Ammon's horn (tissue), 1 donor: ENCODE data around the gene WDR91.
"Not testable (repeated sequence)": the region's sequence is repeated elsewhere in the genome, so short reads cannot be mapped to it uniquely, and the experiment has no call there.

Experiments
- DNase-seq: peaks from one replicate; pipeline ENCODE4 v3.0.0-alpha.2; 2016; ENCODE audit warnings: low spot score

Gene WDR91

DNA sequence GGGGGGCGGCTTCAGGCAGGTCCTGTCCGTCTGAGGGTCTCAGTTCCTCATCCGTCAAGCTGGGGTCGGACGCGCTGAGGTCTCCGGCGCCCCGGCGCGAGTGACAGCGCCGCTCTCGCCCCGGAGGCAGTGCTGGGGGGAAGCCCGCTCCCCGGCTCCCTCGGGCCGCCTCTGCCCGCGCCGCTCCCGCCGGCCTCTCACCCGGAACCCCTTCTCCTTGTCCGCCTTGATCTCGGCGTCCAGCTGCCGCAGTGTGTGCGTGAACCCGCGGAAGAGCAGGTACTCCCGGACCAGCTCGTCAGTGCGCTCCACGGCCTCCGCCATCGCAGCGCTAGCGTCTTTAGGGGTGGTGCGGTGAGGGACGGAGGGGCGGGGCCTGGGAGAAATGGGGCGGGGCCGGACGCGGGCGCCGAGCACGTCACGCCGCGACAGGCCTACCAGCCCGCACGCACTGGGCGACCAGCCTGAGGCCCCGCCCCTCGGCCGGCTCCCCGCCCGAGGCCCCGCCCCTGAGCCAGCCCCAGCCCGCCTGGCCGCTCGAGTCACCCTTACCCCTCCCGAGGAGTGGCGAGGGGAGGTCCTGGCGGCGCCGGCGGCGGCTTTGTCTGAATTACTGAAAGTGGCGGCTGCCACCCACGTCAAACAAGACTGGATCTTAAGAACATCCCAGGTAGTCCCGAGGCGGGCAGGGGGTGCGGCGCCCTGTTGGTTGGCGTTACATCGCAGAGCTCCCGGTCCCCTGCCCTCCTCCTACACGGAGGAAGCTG, at the start of gene WDR91:
Gene WDR91 (minus strand): TSS at position 348 of the 767 bp plus-strand sequence. CDS start 24 bp downstream, at position 324.
- DNase-seq = peak; percentile 98

DNA sequence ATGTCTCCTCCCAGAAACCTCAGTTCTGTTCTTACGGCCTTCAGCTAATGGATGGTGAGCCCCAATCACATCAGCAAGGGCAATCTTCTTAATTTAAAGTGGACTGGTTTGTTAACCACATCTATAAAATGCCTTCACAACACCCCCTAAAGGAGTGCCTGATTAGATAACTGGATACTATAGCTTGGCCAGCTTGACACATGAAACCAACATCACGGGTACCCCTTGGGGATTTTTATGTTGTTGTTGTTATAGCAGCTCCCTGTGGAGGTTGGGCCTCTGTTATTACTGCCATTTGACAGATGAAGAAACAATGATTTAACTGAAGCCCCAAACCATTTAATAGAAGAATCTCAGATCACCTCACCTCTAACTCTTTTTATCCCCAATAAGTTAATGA, 49.1 kb upstream of the WDR91 start:
- DNase-seq = no peak

DNA sequence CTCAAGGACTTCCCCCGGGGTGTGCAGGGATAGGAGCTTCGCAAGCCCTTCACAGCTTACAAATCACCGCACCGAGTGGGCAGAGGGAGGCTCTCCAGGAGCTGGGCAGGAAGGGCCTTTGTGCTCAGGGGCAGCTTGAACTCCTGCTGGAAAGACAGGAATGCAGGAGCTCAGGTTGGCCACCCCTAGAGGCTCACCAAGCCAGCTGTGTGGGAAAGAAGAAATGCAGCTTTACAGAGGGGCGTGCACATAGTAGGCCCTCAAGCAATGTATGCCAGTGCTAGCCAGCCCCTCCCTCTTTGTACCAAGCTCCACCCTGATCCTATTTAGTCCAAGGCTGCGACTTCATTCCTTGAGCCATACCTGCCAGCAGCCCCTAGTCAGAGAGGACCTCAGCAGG, 48.4 kb upstream of the WDR91 start:
- DNase-seq = no peak

DNA sequence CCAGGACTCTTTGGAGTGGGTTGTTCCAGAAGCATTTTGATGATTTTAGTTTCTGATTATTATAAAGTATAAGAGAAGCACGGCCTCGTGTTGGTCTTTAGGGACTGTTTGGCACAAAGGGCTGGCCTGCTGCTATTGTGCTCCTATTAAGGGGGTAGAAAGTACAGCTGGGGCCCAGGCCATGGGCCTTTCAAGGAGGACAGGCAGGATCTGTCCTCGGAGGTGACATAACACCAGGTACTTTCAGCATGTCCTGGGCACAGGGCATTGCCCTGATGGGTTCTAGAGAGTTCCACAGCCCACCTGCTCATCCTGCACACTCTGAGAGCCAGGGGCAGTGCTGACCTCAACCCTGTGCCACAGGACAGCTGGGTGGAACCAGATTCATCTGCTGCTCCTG, 47.3 kb upstream of the WDR91 start:
- no peak for DNase-seq

DNA sequence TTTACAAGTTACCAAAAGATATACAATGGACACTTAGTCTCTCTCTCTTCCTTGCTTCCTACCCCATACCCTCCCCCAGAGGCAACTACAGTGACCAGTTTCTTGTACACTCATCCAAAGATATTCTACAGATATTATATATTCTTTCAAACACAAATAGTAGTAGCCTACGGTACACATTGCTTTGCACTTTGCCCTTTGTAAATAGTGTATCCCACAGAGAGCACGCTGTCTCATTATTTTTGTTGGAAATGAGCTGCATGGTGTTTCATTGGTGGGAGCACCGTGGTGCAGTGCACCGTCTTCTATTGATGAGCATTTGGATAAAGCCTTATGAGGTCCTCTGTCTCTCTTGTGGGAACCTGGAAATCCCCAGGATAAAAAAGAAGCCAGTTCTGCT, 46.5 kb upstream of the WDR91 start:
- no peak for DNase-seq

DNA sequence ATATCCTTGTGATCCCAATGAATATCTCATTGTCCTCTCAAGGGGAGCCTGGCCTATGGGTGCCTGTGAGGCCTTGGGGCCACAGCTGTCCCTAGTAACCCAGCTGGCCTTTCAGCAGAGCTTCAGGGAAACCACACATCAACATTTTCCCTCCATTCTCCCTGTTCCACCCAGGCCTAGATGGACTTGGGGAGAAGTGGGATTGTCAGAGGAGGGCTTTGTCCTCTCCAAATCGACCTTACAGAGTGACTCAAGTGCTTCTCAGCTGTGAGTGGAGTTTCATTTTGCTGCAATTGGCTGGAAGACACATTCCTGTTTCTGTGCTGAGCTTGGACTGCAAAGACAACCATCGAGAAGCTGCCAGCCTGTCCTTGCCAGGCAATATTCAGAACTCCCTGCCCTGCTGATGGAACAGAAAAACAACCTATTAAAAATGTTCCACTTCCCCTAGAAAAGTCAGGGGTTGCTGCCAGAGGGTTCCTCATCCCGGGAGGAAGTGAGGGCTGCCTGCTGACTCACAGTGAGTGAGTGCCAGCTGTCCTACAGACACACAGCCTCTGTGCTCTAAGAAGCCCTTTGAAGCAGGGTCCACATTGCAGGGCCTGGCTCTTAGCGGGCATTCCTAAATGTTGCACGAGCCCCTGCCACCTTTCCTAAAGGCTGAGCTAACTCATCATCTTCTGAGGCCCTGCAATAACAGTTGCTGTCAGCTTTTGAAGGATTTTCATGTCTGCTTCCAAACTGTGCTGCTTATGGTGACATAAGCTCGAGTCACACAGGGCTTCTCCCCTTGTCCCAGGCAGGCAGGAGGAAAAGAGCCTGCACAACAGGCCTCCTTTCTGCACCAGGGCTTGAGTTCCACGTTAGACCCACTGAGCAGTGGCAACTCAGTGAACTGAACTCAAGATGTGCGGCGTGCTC, 42.8 kb upstream of the WDR91 start:
- DNase-seq = peak; percentile 92

DNA sequence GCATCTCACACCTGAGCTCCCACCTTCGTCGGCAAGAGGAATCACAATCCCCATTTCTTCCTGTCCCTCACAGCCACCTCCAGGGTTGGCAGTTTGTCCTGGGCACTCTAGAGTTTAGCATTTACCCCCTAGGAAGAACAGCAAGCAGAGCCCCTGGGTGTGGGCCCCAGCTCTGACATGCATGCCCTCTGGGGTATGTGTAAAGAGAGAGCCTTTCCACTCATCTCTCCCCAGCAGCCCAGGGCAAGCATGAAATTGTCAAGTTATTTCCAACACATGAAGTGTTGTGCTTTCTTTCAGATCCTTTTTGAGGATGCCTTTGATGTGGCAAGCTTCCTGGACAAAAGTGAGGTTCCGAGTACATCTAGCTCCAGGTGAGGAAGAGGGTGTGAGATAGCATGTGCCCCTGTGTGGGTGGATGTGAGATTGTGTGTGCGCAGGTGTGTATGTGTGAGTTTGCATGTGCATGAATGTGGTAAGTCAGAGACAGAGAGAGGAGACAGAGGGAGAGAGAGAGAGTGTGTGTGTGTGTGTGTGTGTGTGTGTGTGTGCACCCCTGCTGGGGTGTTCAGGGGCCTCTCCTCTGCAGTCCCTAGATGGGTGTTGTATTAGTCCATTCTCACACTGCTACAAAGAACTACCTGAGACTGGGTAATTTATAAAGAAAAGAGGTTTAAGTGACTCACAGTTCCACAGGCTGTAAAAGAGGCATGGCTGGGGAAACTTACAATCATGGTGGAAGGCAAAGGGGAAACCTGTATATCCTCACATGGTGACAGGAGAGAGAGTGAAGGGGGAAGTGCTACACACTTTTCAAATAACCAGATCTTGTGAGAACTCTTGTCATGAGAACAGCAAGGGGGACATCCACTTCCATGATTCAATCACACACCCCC, 40.4 kb upstream of the WDR91 start:
- no peak for DNase-seq

DNA sequence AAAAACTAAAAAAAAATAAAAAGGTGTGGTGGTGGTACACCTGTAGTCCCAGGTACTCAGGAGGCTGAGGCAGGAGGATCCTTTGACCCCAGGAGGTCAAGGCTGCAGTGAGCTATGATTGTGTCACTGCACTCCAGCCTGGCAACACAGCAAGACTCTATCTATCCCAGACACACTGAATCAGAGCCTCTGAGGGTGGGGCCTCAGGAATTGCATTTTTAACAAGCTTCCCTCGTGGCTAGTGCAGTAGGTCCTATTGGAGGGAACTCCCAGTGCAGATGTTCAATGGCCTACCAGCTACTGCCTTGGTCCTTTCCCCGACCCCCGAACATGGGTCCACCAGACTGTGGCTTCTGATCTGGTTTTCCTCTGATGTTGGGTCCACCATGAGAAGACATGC, 37.2 kb upstream of the WDR91 start:
- DNase-seq = no peak

DNA sequence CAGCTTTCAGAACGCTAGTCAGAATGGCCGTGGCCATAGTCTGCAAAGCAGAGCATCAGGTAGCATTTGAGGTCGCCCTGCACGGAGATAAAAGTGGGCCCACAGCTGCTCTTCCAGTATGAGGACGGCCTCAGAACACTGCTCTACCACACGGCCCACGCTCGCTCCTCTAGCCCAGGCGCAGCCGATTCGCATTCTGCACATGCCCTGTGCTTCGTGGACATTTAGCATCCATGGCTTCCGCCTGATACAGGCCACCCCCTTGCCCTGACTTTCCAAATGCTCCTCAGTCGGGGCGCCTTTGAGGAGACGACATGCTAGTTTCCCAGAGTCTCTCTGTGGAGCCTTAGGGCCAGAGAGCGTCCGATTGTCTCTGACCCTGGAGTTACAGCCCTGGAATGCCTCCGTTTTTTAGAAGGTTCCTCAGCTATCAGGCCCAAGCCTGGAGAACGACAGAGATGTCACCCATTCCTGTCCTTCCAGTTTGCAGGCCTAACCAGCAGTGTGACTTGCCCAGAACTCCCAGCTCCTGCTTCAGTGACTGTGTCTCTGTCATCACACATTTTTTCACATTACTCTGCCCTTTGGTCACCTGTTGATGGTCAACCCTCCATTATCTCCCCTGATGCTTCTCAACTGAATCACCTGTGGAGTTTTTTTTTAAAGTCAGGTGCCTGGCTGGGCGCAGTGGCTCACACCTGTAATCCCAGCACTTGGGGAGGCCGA, 36.6 kb upstream of the WDR91 start:
- no peak for DNase-seq

DNA sequence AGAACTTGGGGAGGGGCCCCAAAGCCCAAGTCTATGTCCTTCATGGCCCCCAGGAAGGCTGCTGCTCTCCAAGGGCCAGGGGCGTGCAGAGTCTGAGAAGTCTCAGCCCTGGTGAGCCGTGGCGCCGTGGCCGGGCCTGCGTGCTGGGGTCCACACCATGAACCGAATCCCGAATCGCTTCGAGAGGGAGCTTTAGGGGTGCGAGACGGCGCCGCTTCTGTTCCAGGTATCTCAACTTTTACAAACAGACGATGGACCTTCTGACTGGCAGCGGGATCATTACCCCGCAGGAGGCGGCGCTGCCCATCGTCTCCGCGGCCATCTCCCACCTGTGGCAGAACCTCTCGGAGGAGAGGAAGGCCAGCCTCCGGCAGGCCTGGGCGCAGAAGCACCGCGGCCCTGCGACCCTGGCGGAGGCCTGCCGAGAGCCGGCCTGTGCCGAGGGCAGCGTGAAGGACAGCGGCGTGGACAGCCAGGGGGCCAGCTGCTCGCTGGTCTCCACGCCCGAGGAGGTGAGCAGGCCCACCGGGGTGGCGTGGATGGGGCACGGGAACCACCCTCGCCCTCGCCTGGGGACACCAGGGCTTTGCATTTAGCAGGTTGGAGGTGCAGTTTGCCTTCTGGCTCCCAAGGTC, 35.0 kb upstream of the WDR91 start:
- DNase-seq = no peak

DNA sequence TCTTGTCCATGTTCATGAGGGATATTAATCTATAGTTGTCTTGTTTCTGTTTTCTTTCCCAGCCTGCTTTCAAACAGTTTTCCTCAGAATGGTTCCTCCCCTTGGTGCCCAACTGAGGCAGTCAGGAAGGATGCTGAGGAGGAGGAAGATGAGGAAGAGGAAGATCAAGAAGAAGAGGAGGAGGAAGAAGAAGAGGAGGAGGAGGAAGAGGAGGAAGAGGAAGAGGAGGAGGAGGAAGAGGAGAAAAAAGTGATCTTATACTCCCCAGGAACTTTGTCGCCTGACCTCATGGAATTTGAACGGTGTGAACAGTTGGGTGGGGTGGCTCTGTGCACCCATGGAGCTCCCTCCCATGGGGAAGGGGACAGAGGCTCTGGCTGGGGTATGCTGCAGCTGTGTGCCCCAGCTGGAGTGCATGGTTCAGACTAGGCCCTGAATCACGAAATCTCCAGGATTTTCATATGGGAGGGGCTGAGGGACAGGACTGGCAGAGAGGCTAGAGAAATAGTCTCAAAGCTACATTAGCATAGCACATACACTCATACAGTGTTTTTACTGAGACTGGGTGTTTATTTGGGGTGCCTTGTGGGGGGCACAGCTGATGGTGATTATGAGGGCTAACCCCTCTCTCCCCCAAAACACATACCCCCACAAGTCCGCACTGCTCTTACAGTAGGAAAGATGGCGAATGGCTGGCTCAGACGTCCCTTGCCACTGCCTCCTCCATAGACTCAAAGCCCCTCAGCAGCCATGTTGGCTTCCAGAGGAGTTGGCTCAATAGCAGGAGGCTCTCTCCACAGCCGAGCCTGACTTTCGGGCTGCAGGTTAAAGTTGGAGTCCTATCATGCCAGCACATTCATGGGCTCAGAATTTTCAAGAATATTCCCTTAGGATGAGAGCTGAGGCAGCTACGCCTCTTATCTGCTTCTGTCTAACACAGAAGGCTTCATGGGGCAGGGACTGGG, 34.2 kb upstream of the WDR91 start:
- no peak for DNase-seq

DNA sequence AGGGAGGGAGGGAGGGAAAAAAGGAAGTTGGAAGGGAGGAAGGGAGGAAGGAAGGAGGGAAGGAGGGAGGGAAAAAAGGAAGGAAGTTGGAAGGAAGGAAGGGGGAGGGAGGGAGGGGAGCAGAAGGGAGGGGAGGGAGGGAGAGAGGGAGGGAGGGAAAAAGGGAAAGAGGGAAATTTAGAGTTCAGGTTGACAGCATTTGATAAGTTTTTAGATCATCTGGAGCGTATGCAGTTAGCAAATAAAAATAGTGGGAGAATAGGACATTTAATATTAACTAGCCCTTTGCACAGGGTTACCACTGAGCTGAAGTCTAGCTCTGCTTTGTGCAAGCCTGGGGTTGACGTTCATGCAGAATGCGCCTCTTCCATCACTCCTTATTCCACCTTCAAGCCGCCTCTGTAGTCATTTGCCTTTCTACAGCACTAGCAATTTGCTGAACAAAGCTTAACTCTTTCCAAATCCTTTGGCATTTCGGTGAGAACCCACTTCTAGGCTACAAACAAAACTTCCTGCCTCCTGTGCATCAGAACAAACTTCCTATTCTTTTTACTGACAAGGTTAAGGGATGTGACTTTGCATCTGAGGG, 30.9 kb upstream of the WDR91 start:
- no peak for DNase-seq

DNA sequence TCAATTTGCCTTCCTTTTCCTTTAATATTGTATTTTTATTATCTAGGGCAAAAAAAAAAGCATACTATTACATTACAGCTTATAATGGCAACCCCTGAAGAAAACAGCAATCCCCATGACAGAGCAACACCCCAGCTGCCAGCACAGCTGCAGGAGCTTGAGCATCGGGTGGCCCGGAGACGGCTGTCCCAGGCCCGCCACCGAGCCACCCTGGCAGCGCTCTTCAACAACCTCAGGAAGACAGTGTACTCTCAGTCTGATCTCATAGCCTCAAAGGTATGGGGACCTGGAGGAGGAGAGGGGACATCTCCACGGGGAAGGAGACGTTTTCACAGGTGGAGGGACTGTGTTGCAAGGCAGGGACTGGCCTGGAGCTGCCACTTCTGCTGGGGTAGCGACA, 29.1 kb upstream of the WDR91 start:
- no peak for DNase-seq

DNA sequence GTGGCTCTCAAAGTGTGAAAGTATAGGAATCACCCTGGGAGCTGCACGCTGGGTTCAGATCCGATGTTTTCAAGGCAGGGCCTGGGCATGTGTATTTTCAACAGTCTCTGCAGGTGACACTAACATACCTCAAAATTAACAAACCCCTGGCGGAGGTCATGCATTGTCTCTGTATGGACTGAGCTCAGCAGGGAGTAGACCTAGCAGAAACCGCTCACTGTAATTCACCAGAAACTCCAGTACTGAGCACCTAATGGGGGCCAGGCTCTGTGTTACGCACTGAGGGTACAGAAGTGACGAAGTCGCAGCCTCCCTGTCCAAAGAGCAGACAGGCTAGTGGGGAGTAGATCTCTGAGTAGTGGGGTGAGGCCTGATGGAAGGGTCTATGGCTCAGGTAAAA, 27.9 kb upstream of the WDR91 start:
- no peak for DNase-seq

DNA sequence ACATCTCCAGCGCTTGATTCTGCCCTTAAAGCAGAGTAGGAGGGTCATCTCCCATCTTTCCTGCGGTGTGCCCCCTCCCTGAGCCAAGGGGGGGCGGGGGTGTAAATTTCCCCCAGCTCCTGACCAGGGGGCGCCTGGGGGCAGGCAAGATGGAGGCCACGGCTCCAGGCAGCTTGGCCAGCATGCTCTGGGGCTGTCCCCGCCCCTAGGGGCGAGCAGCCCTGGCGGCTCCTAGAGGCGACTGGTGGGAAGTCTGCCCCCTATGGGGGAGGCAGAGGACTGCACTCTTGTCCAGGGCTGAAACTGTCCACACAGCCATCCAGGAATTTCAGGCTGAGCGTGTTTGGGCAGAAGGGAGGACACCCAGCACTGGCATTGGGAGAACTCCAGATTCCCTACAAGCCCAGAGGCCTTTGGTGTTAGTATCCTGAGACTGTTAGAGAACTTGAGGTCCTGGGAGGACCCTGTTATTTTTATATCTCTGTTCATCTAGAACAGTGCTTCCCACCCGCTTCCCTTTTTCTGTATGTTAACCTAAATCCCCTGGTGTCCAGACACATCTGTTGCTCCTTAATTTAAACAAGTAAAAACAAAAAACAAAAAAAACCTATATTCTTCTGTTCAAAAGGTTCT, 26.9 kb upstream of the WDR91 start:
- DNase-seq = no peak

DNA sequence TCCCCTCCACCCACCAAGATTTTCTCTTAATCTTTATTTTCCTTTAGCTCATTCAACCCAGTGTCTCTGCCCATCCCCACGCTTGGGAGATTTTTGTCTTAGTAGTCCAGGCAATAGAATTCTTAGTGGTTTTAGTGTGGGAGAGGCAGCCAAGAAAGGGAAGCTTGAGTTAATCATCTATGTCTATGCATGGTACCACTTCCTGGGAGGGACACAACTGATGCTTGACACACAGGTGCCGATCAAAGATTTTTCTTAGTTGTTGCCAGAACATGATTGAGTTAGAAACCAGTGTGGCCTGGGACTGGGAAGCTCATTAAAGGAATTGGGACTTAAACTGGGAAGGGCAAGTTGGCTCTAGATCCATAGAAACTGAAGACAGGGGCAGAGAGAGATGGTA, 25.4 kb upstream of the WDR91 start:
- no peak for DNase-seq

DNA sequence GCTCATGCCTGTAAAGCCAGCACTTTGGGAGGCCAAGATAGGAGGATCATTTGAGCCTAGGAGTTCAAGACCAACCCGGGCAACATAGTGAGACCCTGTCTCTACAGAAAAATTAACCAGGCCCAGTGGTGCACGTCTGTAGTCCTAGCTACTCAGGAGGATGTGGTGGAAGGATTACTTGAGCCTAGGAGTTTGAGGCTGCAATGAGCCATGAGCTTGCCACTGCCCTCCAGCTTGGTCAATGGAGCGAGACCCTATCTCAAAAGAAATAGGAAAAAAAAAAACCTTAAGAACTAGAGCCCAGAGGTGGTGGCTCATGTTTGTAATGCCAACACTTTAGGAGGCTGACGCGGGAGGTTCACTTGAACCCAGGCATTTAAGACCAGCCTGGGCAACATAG, 24.5 kb upstream of the WDR91 start:
- no peak for DNase-seq

DNA sequence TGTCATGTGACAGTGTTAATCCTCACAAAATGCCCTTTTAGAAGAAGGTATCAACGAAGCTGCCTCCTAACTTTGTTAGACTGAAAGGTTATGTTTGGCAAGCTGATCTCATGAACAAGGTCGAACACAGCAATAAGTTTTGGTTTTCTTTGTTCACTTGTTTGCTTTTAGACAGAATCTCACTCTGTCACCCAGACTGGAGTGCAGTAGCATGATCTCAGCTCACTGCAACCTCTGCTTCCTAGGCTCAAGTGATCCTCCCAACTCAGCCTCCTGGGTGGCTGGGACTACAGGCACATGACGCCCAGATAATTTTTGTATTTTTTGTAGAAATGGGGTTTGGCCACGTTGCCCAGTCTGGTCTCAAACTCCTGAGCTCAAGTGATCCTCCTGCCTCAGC, 23.4 kb upstream of the WDR91 start:
- DNase-seq = no peak

DNA sequence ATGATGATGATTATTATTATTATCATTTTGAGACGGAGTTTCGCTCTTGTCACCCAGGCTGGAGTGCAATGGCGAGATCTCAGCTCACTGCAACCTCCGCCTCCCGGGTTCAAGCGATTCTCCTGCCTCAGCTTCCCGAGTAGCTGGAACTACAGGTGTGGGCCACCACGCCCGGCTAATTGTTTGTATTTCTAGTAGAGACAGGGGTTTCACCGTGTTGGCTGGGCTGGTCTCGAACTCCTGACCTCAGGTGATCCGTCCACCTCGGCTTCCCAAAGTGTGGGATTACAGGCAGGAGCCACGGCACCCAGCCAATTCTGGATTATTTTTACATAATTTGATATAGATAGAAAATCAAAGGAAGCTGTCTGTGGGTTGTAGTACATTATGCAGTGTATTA, 22.8 kb upstream of the WDR91 start:
- not testable (repeated sequence) for DNase-seq
